ENCODE data around the gene ARSB. TPM values are rescaled to one million over a fixed set of nuclear protein-coding genes. Genes with fewer than 3 reads are reported as not detected.

The ARSB gene
- polyA plus RNA-seq, 1 of the 3 experiments (the other 2 are of a cell fraction): 12.5 TPM

DNA sequence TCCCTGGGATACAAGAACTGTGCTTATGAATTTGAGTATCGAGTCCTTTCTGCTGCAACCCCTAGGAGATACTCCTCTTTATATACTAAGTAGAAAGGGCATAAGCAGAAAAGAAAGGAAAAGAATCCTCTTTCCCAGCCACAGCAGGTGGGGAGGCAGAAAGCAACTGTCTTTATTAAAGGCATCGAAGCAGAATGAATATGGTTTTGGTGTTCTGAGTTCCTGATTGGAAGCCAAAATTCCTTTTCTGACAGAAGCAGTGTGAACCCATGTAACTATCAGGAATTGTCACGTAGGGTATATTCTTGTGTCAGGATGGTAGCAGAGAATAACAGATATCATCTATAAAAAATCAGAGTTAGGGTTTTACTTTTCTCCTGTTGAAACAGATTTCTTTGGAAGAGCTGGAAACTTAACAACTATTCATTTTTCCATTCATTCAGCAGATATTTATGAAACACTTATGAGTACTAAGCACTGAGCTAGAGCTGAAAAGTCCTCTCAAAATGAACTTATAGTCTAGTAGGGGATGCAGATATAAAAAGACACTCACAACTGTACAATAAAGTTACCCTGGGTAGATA lies 240.1 kb downstream of the ARSB start:
- H3K79me2 ChIP-seq (ENCODE audit: insufficient read depth): no peaks in the 10 kb centered on the region
- H3K4me1 ChIP-seq (ENCODE audit: control insufficient read depth in 1 of 2, insufficient read depth in 2 of 2, low read depth in 1 of 2, low read length in 1 of 2): peaks cover under 1 to 13% of the 10 kb centered on the region in 2 experiments; a peak in 3 of 4 replicates
- no peaks in the 10 kb centered on the region for H3K27me3 ChIP-seq (ENCODE audit: insufficient read depth)
- no peak overlapping the region for H3K4me2 ChIP-seq
- H3K36me3 ChIP-seq (replicated peaks in 1 of 2; ENCODE audit: control insufficient read depth in 1 of 2, insufficient read depth in 2 of 2, low read length in 1 of 2): no peaks in the 10 kb centered on the region
- peaks cover 4% of the 10 kb centered on the region for H3F3A ChIP-seq (replicated peaks; ENCODE audit: insufficient read depth)
- TF ChIP-seq NRF1 (IDR thresholded peaks at IDR 0.05; ENCODE audit: low read depth, low read length) (no peak), NFIC (IDR thresholded peaks at IDR 0.05; ENCODE audit: borderline replicate concordance) (no peak), SIN3A (IDR thresholded peaks at IDR 0.05; ENCODE audit: borderline replicate concordance, low read depth, low read length) (no peak), EZH2phosphoT487 (IDR thresholded peaks at IDR 0.05; ENCODE audit: borderline replicate concordance, low read depth) (no peak), JUND (IDR thresholded peaks at IDR 0.05) (no peak), GABPA (IDR thresholded peaks at IDR 0.05; ENCODE audit: low read depth) (no peak), FOSL2 (IDR thresholded peaks at IDR 0.05; ENCODE audit: borderline replicate concordance, low read depth) (no peak), SMC3 (IDR thresholded peaks at IDR 0.05; ENCODE audit: low read depth, low read length) (no peak), CHD2 (IDR thresholded peaks at IDR 0.05; ENCODE audit: low read length, partially characterized antibody) (no peak), RXRA (IDR thresholded peaks at IDR 0.05; ENCODE audit: borderline replicate concordance, low read depth) (no peak)
- TF ChIP-seq, protein P1, sequence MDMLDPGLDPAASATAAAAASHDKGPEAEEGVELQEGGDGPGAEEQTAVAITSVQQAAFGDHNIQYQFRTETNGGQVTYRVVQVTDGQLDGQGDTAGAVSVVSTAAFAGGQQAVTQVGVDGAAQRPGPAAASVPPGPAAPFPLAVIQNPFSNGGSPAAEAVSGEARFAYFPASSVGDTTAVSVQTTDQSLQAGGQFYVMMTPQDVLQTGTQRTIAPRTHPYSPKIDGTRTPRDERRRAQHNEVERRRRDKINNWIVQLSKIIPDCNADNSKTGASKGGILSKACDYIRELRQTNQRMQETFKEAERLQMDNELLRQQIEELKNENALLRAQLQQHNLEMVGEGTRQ (IDR thresholded peaks at IDR 0.05; ENCODE audit: borderline replicate concordance, low read depth, low read length): no peak
- TF ChIP-seq, protein P2, sequence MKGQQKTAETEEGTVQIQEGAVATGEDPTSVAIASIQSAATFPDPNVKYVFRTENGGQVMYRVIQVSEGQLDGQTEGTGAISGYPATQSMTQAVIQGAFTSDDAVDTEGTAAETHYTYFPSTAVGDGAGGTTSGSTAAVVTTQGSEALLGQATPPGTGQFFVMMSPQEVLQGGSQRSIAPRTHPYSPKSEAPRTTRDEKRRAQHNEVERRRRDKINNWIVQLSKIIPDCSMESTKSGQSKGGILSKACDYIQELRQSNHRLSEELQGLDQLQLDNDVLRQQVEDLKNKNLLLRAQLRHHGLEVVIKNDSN (IDR thresholded peaks at IDR 0.05; ENCODE audit: borderline replicate concordance, low read depth): no peak
- TF ChIP-seq, protein P3, sequence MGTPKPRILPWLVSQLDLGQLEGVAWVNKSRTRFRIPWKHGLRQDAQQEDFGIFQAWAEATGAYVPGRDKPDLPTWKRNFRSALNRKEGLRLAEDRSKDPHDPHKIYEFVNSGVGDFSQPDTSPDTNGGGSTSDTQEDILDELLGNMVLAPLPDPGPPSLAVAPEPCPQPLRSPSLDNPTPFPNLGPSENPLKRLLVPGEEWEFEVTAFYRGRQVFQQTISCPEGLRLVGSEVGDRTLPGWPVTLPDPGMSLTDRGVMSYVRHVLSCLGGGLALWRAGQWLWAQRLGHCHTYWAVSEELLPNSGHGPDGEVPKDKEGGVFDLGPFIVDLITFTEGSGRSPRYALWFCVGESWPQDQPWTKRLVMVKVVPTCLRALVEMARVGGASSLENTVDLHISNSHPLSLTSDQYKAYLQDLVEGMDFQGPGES (IDR thresholded peaks at IDR 0.05; ENCODE audit: low read depth, low read length): no peak
- ChIA-PET POLR2A (no interaction called here), CTCF (interaction anchor here (1.0 kb wide), 1 partner anchor 27 kb away, joined by 3 read pairs; no protein-coding TSS in a partner anchor)
- H3K27ac ChIP-seq (ENCODE audit: low read depth in 2 of 2, low read length in 1 of 2): no peak overlapping the region
- no peak overlapping the region for H3K4me3 ChIP-seq (ENCODE audit: low read depth in 2 of 2, low read length in 1 of 2)
- H3K9ac ChIP-seq: no peak overlapping the region
- WGBS (ENCODE audit: low lambda C conversion rate): 92% methylated on average over 3 of the region's 3 CpGs
- H2AFZ ChIP-seq (ENCODE audit: low read depth): no peak overlapping the region
- H3K9me3 ChIP-seq: no peaks in the 10 kb centered on the region
- no peak for DNase-seq
- H4K20me1 ChIP-seq (ENCODE audit: insufficient read depth): no peaks in the 10 kb centered on the region
- H3K9me2 ChIP-seq: no peaks in the 10 kb centered on the region

DNA sequence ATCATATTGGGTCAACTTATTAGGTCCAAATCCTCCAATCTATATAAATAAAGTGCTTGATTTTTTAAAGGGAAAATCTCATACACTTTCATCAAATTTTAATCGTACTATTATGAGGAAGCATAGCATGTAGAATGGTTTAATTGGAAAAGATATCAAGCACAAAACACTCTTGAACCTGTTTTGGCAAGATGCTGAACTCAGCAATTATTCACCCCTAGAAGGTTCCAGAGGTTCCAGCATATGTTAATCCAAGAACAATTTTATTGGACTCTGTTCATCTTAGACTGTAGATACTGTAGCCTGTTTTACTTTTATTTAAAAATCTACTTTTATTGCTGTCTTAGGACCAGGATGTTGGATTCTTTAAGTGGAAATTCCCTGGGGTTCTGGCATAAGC lies 244.1 kb downstream of the ARSB start:
- no peak overlapping the region for H3K4me2 ChIP-seq
- H3K9me2 ChIP-seq: no peaks in the 10 kb centered on the region
- no peak overlapping the region for H3K4me3 ChIP-seq (ENCODE audit: low read depth in 2 of 2, low read length in 1 of 2)
- no peak overlapping the region for H2AFZ ChIP-seq (ENCODE audit: low read depth)
- no peak overlapping the region for H3K27ac ChIP-seq (ENCODE audit: low read depth in 2 of 2, low read length in 1 of 2)
- no peaks in the 10 kb centered on the region for H3K9me3 ChIP-seq
- no peaks in the 10 kb centered on the region for H3K27me3 ChIP-seq (ENCODE audit: insufficient read depth)
- no peaks in the 10 kb centered on the region for H3K79me2 ChIP-seq (ENCODE audit: insufficient read depth)
- no peak overlapping the region for H3K9ac ChIP-seq
- POLR2A ChIA-PET: no interaction called here
- no peaks in the 10 kb centered on the region for H4K20me1 ChIP-seq (ENCODE audit: insufficient read depth)
- no peaks in the 10 kb centered on the region for H3F3A ChIP-seq (replicated peaks; ENCODE audit: insufficient read depth)
- no peak for DNase-seq
- H3K4me1 ChIP-seq (ENCODE audit: control insufficient read depth in 1 of 2, insufficient read depth in 2 of 2, low read depth in 1 of 2, low read length in 1 of 2): peaks cover 0 to 8% of the 10 kb centered on the region in 2 experiments; a peak in 1 of 4 replicates
- no peaks in the 10 kb centered on the region for H3K36me3 ChIP-seq (replicated peaks in 1 of 2; ENCODE audit: control insufficient read depth in 1 of 2, insufficient read depth in 2 of 2, low read length in 1 of 2)
- WGBS (ENCODE audit: low lambda C conversion rate): 81% methylated on average over 1 of the region's 1 CpG
- CTCF ChIA-PET: interaction anchor here (0.7 kb wide), 1 partner anchor 12 kb away, joined by 3 read pairs; no protein-coding TSS in a partner anchor
- TF ChIP-seq MXI1 (IDR thresholded peaks at IDR 0.05; ENCODE audit: low read depth, low read length): no peak
- TF ChIP-seq MEF2A (IDR thresholded peaks at IDR 0.05; ENCODE audit: borderline replicate concordance, low read depth): no peak
- TF ChIP-seq CHD2 (IDR thresholded peaks at IDR 0.05; ENCODE audit: low read length, partially characterized antibody): no peak
- no peak for TF ChIP-seq FOXM1 (IDR thresholded peaks at IDR 0.05; ENCODE audit: low read depth)
- TF ChIP-seq POLR2AphosphoS5 (IDR thresholded peaks at IDR 0.05; ENCODE audit: low read depth, low read length): no peak
- no peak for TF ChIP-seq RAD21 (IDR thresholded peaks at IDR 0.05; ENCODE audit: low read length)
- TF ChIP-seq, protein P3 (IDR thresholded peaks at IDR 0.05; ENCODE audit: low read depth, low read length): no peak
- TF ChIP-seq FOSL2 (IDR thresholded peaks at IDR 0.05; ENCODE audit: borderline replicate concordance, low read depth): no peak
- TF ChIP-seq, protein P4, sequence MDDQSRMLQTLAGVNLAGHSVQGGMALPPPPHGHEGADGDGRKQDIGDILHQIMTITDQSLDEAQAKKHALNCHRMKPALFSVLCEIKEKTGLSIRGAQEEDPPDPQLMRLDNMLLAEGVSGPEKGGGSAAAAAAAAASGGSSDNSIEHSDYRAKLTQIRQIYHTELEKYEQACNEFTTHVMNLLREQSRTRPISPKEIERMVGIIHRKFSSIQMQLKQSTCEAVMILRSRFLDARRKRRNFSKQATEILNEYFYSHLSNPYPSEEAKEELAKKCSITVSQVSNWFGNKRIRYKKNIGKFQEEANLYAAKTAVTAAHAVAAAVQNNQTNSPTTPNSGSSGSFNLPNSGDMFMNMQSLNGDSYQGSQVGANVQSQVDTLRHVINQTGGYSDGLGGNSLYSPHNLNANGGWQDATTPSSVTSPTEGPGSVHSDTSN (IDR thresholded peaks at IDR 0.05): no peak
- no peak for TF ChIP-seq NFIC (IDR thresholded peaks at IDR 0.05; ENCODE audit: borderline replicate concordance)
- TF ChIP-seq SMC3 (IDR thresholded peaks at IDR 0.05; ENCODE audit: low read depth, low read length): no peak
- TF ChIP-seq TAF1 (IDR thresholded peaks at IDR 0.05; ENCODE audit: borderline replicate concordance, low read depth, low read length): no peak
- TF ChIP-seq ELF1 (IDR thresholded peaks at IDR 0.05): no peak
- TF ChIP-seq, protein P2 (IDR thresholded peaks at IDR 0.05; ENCODE audit: borderline replicate concordance, low read depth): no peak
- TF ChIP-seq SIN3A (IDR thresholded peaks at IDR 0.05; ENCODE audit: borderline replicate concordance, low read depth, low read length): no peak

Measured in SK-N-SH (cell line).